Ascending aorta (tissue), 2 donors: Measurements from ENCODE around the gene PPP1R37. TPM values are rescaled to one million over a fixed set of nuclear protein-coding genes. Genes with fewer than 3 reads are reported as not detected.
A peak's percentile ranks its signal among the peaks of the same experiment; 100 is the strongest.

ENCODE experiments used
- DNase-seq, 2 donors: peaks; one replicate each; pipeline ENCODE4 v3.0.0-alpha.2; 2019; ENCODE audit warnings: low spot score in 2 of 2
- H3K27ac ChIP-seq, 2 donors: fragments of 200-600 bp; sonication (generic); one replicate each; pipeline ENCODE4 v1.5.1; 2016 to 2017; ENCODE audit warnings: mild to moderate bottlenecking in 1 of 2
- H3K27me3 ChIP-seq: fragments of 200-600 bp; sonication (generic); one replicate; pipeline ENCODE4 v1.5.1; 2017
- H3K36me3 ChIP-seq, 2 donors: fragments of 200-600 bp; sonication (generic); one replicate each; pipeline ENCODE4 v1.5.1; 2016
- H3K4me1 ChIP-seq, 2 donors: fragments of 200-600 bp; sonication (generic); one replicate each; pipeline ENCODE4 v1.5.1; 2016 to 2017; ENCODE audit warnings: mild to moderate bottlenecking in 1 of 2
- H3K4me3 ChIP-seq, 2 donors: fragments of 200-600 bp; sonication (generic); one replicate each; pipeline ENCODE4 v1.5.1; 2016 to 2017; ENCODE audit warnings: mild to moderate bottlenecking in 1 of 2
- H3K9me3 ChIP-seq, 2 donors: fragments of 200-600 bp; sonication (generic); one replicate each; pipeline ENCODE4 v1.5.1; 2016
- CTCF ChIP-seq, 3 experiments: fragments of 200-600 bp in 2 of 3; fragments of 450-650 bp in 1 of 3; sonication (generic) in 2 of 3; IDR thresholded peaks; one replicate each; pipeline ENCODE4 v1.5.1; 2016 to 2019; ENCODE audit warnings: antibody characterized with exemption in 3 of 3, mild to moderate bottlenecking in 1 of 3, moderate library complexity in 1 of 3
- intact Hi-C: fragments of 100-400 bp; cut with DNase I; formaldehyde crosslinking; loops from one replicate; pipeline ENCODE4 v1.15.1; 2023
- total RNA-seq: library from RNA; depleted of rRNA; stranded (reverse); fragments of >200 nt; gene quantifications from one replicate; pipeline ENCODE4 v1.1.0, GENCODE V29; 2016

PPP1R37 gene
- total RNA-seq, 1 donor from 2014 or later = 17.6 TPM

DNA sequence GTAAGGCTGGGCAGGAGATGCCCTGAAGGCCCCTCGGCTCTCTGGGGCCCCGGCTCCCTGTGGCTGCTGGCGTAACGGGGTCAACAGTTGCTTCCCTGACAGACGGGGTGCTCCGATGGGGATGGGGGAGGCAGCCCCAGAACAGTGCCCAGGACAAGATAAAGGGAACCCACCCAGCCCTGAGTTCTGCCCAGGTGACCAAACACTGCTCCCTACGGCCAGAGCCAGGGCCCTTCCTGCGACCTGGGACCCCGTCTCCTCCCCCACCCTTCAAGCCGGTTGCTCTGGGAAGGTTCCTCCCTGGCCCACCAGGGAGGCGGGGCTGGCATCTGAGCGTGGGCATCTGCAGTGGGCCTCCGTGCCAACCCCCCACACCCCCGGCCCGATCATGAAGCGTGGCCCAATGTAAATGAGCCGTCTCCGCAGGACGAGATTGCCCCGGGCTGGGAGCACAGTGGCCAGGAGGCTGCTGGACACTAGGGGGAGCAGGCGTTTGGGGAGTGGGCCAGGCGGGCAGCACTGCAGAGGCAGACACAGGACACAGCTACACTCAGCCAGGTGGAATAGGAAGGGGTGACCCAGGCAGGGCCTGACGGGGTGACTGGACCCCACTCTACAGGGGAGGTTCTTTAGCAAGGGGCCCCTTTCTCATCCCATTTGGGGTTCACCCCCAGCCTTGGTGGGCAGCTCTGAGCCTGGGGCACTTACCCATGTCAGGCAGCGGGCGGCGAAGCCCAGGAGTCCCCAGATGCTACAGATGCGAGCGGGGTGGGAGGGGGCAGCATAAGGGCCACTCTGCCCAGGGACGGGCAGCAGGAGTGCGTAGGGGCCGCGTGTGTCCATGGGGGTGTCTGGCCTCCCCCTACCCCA is 69.0 kb downstream of the PPP1R37 start:
- Histone ChIP-seq H3K27me3 (peaks cover 10% of the 10 kb centered on the region), H3K27ac (no peak overlapping the region), H3K36me3 (no peaks in the 10 kb centered on the region), H3K9me3 (no peaks in the 10 kb centered on the region), H3K4me1 (no peaks in the 10 kb centered on the region), H3K4me3 (no peak overlapping the region)
- DNase-seq = no peak
- intact Hi-C loops = loop anchor here (5.0 kb wide), 1 partner anchor 90 kb away; the partner anchor contains the start of gene MARK4
- peak in 1 of 3 experiments; percentile 50 for TF ChIP-seq CTCF (IDR thresholded peaks at IDR 0.05)

DNA sequence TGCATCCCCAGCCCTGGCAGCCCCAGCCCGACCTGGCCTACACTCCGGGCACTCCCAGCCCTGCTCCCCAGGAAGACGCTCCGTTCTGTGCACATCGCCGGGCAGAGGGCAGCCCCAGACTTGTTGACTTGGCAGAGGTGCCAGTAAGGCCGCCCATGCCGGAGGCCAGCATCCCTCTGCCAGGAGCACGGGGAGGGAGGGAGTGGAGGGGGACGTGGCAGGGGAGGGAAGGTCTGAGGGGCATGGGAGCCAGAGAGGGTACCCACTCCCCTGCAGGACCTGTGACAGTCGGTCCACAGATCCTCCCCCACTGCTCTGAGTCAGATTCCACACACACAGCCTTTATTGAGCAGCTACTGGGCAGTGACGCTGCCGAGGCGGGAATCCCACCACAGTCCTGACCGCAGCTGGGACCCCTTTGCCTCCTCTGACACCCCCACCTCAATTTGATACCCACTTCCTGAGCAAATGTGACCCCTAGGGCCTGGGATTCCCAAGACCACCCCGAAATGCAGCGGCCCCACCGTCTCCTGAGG is 69.7 kb downstream of the PPP1R37 start:
- intact Hi-C loops = loop anchor here (5.0 kb wide), 1 partner anchor 90 kb away; the partner anchor contains the start of gene MARK4
- peaks cover 10% of the 10 kb centered on the region for H3K27me3 ChIP-seq
- H3K4me3 ChIP-seq = no peak overlapping the region

DNA sequence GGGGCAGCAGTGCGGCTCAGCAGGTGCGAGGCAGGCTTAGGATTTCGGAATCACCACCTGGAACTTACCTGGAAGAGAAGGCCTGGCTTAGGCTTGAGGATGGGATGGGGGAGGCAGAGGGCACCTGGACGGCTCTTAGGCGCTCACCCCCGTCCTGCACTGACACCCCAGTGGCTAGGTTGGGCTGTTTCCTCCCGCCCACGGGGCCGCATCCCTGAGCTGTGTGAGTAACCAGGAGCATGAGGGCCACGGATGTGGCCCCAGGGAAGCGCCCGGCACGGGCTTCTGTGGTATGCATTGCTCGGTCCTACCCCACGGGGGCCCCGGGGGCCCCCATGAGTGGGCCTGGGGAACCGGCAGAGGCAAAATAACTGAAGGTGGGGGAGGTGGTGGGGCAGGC is 70.2 kb downstream of the PPP1R37 start:
- Histone ChIP-seq H3K27ac (no peak overlapping the region), H3K27me3 (peaks cover 9% of the 10 kb centered on the region), H3K4me3 (no peak overlapping the region), H3K36me3 (no peaks in the 10 kb centered on the region), H3K4me1 (no peaks in the 10 kb centered on the region), H3K9me3 (no peaks in the 10 kb centered on the region)
- TF ChIP-seq CTCF (IDR thresholded peaks at IDR 0.05) = no peak
- intact Hi-C loops = loop anchor here (5.0 kb wide), 1 partner anchor 89 kb away; the partner anchor contains the start of gene MARK4
- DNase-seq = no peak

More for the DNA sequence above, 69.7 kb downstream of the PPP1R37 start:
- Histone ChIP-seq H3K27ac (no peak overlapping the region), H3K4me1 (no peaks in the 10 kb centered on the region), H3K36me3 (no peaks in the 10 kb centered on the region), H3K9me3 (no peaks in the 10 kb centered on the region)
- no peak for DNase-seq
- no peak for TF ChIP-seq CTCF (IDR thresholded peaks at IDR 0.05)

- Histone ChIP-seq H3K27me3 (peaks cover 6% of the 10 kb centered on the region), H3K36me3 (no peaks in the 10 kb centered on the region), H3K4me3 (no peak overlapping the region), H3K27ac (no peak overlapping the region), H3K9me3 (no peaks in the 10 kb centered on the region), H3K4me1 (no peaks in the 10 kb centered on the region)
- TF ChIP-seq CTCF (IDR thresholded peaks at IDR 0.05) = no peak
- intact Hi-C loops = loop anchor here (5.0 kb wide), 1 partner anchor 88 kb away; the partner anchor contains the start of gene MARK4
- no peak for DNase-seq
Measured at GRCh38 chr19:45163751-45164460, 70.9 kb downstream of the PPP1R37 start.

- Histone ChIP-seq H3K27ac (no peak overlapping the region), H3K4me1 (no peaks in the 10 kb centered on the region), H3K27me3 (peaks cover 6% of the 10 kb centered on the region), H3K4me3 (no peak overlapping the region), H3K36me3 (no peaks in the 10 kb centered on the region), H3K9me3 (no peaks in the 10 kb centered on the region)
- TF ChIP-seq CTCF (IDR thresholded peaks at IDR 0.05) = no peak
- intact Hi-C loops = loop anchor here (5.0 kb wide), 1 partner anchor 88 kb away; the partner anchor contains the start of gene MARK4
- no peak for DNase-seq
Measured at GRCh38 chr19:45164577-45165335, 71.8 kb downstream of the PPP1R37 start.
